ENCODE measurements around the gene CBX2.

CBX2 gene

DNA sequence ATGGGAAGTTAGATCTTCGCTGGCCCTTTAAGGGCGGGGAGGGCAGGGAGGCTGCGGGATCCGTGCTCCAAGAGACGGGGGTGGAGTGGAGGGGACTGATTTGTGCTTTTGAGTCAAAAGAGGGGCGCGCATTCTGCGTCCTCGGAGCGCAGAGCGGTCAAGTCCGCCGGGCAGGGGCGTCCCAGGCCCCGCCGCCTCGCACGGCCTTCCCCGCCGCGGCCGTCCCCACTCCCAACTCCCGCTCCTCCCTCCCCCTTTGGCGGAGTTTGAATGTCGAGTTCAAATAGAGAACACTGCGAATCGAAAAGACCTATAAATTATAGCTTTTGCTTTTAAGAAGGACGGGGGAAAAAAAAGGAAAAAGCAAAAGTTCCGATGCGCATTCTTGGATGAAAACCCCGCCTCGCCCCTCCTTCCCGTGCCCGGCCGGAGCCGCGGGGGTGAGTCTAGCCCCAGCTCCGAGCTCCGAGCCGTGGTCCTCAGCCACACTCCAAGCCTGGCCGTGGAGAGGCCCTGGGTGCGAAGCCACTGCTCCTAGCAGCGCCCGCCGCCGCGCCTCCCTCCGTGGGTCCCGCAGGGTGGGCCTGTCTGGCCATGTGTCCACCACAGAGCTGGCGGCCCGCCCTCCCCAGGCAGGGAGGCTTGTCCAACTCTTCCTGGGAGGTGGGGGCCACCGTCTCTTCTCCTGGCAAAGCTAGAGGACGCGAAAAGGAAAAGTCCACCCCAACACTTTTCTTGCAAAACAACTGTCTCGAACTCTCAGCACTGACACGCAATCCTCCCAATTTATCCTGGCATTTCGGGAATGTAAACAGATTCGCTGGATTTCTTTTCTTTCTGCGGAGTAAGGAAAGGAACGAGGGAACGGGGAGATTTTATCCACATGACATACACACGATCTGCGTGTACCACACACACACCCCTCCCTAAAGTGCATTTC lies 15.3 kb downstream of the CBX2 start:
- peaks cover 4% of the 10 kb centered on the region for H3K36me3 Mint-ChIP-seq
- DNase-seq (ENCODE audit: low spot score in 2 of 2) (no peak), ATAC-seq (ENCODE audit: low read depth) (no peak)
- no peak overlapping the region for H3K27ac Mint-ChIP-seq
- H3K27me3 Mint-ChIP-seq, result peaks cover 13% of the 10 kb centered on the region
- H3K4me1 Mint-ChIP-seq, result peaks cover 8% of the 10 kb centered on the region
- H3K9me3 Mint-ChIP-seq, result no peaks in the 10 kb centered on the region
- no peak overlapping the region for H3K4me3 Mint-ChIP-seq

DNA sequence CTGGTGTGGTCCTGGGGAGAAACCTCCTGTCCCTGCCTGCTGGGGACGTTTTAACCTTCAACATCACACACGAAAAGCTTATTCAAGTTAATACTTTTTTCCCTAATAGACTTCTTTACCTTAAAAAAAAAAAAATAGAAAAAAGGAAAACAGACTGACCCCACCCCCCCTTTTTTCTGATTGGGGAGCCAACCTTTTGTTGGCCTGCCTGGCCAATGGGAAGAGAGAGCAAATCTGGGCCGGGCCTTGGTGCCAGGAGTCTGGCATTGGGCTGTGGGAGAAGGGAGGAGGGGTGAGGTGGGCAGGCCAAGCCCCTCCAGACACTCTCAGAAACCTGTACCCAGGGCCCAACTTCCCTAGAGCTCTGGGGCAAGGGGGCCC lies 16.0 kb downstream of the CBX2 start:
- peaks cover 9% of the 10 kb centered on the region for H3K27me3 Mint-ChIP-seq
- H3K27ac Mint-ChIP-seq, result no peak overlapping the region
- ATAC-seq (ENCODE audit: low read depth) (no peak), DNase-seq (ENCODE audit: low spot score in 2 of 2) (no peak)
- H3K4me3 Mint-ChIP-seq, result no peak overlapping the region
- H3K9me3 Mint-ChIP-seq, result no peaks in the 10 kb centered on the region
- peaks cover 10% of the 10 kb centered on the region for H3K4me1 Mint-ChIP-seq
- peaks cover 4% of the 10 kb centered on the region for H3K36me3 Mint-ChIP-seq

DNA sequence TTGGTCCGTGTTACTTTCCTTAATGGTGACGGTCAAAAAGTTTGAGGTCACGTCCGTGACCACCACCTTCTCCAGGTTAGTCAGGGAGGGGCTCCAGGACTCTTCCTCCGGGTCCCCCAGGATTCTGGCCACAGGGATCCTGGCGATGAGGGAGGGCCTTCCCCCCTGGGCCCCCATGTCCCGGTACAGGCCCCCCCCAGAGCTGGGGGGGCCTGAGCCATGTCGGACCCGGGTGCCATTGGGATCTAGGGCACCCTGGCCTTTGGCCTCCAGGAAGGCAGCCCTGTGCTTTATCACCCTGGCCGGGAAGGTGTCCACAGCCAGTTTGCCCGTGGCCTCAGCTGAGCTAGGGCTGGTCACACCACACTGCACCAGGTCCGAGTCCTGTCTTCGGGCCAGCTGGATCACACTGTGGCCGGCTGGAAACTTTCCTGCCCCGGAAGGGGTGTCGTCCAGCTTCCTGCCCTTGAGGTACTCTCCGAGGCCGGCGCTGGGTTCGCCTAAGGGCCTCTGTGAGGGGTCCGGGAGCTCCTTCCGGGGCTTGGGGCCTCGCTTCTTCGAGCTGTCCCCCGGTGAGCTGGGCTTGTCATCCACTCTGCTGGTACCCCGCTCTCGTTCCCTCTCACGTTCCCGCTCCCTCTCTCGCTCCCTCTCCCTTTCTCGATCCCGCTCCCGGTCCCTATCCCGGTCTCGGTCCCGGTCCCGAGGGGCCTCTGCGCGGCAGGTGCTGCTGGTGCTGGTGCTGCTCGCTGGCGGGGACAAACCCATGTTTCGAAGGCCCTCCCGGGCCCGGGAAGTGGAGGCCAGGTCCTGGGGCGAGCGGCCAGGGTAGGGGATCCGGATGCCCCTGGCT lies 16.9 kb downstream of the CBX2 start:
- H3K36me3 Mint-ChIP-seq, result peaks cover 7% of the 10 kb centered on the region
- no peak for ATAC-seq (ENCODE audit: low read depth)

DNA sequence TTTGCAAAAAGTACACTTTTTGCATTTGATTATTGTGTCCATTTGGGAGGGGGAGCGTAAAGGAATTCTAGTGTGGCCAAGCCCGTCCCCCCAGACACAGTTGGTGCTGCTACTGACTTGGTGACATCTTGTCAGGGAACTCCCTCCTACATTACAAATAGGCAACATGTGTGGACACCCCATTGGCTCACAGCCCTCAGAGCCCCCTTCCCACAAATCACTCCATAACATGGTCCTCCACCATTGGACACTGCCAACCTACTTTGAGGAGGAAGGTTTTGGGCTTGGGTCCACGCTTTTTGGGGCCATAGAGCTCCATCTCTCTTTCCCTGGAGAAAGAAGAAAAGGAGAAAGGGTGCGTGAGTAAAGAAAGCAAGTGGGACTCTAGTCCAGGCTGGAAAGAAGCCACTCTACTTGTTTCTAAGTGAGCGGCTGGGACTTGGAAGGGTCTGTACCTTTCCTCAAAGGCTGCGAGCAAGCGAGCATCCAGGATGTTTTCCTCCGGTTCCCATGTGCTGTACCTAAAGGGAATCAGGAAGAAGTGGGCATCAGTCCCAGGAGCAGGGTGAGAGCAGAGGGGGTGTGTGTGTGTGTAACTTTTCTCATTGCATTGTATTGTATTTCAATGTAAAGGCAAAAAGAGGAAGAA lies 18.0 kb downstream of the CBX2 start:
- ATAC-seq (ENCODE audit: low read depth) (no peak), DNase-seq (ENCODE audit: low spot score in 2 of 2) (no peak)
- peaks cover 7% of the 10 kb centered on the region for H3K36me3 Mint-ChIP-seq
- peak overlapping the region; percentile 78 for H3K27ac Mint-ChIP-seq
- peaks cover 19% of the 10 kb centered on the region for H3K4me1 Mint-ChIP-seq
- peak overlapping the region; percentile 84 for H3K4me3 Mint-ChIP-seq
- H3K9me3 Mint-ChIP-seq, result peaks cover 2% of the 10 kb centered on the region
- peaks cover 17% of the 10 kb centered on the region for H3K27me3 Mint-ChIP-seq

More for the DNA sequence above, 16.9 kb downstream of the CBX2 start:
- H3K4me1 Mint-ChIP-seq, result peaks cover 16% of the 10 kb centered on the region
- H3K4me3 Mint-ChIP-seq, result no peak overlapping the region
- DNase-seq (ENCODE audit: low spot score in 2 of 2), result no peak
- H3K9me3 Mint-ChIP-seq, result peaks cover 2% of the 10 kb centered on the region
- no peak overlapping the region for H3K27ac Mint-ChIP-seq
- peaks cover 15% of the 10 kb centered on the region for H3K27me3 Mint-ChIP-seq

DNA sequence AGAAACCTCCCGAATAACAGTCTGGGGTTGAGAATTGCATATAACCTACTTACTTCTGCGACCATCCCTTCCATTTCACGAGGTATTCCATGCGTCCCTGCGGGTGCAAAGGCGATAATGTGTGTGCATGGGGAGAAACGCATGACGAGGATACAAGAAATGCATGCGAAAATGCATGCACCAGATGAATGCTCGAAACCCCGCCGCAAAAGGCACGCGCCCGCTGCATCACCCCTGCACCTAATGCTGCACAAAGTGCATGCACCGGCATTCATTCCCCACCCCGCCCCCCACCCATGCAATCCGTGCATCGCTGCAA lies 18.5 kb downstream of the CBX2 start:
- ATAC-seq (ENCODE audit: low read depth), result no peak
- H3K4me3 Mint-ChIP-seq, result peak overlapping the region; percentile 84

DNA sequence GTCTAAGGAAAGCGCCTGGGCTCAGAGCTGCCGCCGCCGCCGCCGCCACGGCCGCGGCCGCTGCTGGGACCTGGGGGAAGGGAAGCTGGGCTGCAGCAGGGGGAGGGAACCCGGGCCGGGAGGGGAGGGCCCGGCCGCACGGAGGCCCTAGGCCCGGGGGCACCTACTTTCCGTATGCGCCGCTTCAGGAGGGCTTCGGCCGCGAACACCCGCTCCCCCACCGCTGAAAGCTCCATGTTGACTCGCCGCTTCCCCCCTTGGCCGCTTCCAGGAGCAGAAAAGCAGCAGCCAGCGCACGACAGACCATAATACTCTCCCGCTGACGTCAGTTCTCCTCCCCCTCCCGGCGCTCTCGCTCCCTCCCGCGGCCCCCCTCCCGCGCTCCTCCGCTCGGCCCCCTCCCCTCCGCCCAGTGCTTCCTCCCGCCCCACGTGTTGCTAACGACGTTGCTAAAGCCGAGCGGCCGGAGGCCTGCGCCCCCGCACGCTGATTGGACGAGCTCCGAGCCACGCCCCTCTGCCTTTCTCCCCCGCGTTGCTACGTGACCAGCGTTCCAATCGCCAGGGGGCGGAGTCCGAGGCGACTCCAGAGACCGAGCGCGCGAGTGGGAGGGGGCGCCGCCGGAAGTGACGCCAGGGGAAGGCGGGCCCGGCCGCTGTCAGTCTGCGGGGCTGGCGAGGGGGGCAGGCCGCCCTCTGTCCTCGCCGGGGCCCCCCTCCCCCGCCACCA lies 19.0 kb downstream of the CBX2 start, which contains the start of gene CBX8:
Gene CBX8, minus strand, starts transcription at position 315 of the 729 bp plus-strand sequence. Its CDS starts 79 bp downstream, at position 236.
- DNase-seq (ENCODE audit: low spot score in 2 of 2), result peak; percentile 96 to 97
- peak within 1 kb of the TSS; percentile 78 for H3K27ac Mint-ChIP-seq
- H3K9me3 Mint-ChIP-seq, result peaks cover 2% of the 10 kb centered on the region
- peaks cover 15% of the 10 kb centered on the region for H3K27me3 Mint-ChIP-seq
- H3K4me1 Mint-ChIP-seq, result peaks cover 19% of the 10 kb centered on the region
- ATAC-seq (ENCODE audit: low read depth), result peak; percentile 88
- H3K36me3 Mint-ChIP-seq, result peaks cover 7% of the 10 kb centered on the region
- H3K4me3 Mint-ChIP-seq, result peak within 1 kb of the TSS; percentile 84

More for the DNA sequence above, 18.5 kb downstream of the CBX2 start:
- H3K4me1 Mint-ChIP-seq, result peaks cover 19% of the 10 kb centered on the region
- peaks cover 14% of the 10 kb centered on the region for H3K27me3 Mint-ChIP-seq
- H3K9me3 Mint-ChIP-seq, result peaks cover 2% of the 10 kb centered on the region
- peaks cover 7% of the 10 kb centered on the region for H3K36me3 Mint-ChIP-seq
- H3K27ac Mint-ChIP-seq, result peak overlapping the region; percentile 78
- DNase-seq (ENCODE audit: low spot score in 2 of 2), result no peak

DNA sequence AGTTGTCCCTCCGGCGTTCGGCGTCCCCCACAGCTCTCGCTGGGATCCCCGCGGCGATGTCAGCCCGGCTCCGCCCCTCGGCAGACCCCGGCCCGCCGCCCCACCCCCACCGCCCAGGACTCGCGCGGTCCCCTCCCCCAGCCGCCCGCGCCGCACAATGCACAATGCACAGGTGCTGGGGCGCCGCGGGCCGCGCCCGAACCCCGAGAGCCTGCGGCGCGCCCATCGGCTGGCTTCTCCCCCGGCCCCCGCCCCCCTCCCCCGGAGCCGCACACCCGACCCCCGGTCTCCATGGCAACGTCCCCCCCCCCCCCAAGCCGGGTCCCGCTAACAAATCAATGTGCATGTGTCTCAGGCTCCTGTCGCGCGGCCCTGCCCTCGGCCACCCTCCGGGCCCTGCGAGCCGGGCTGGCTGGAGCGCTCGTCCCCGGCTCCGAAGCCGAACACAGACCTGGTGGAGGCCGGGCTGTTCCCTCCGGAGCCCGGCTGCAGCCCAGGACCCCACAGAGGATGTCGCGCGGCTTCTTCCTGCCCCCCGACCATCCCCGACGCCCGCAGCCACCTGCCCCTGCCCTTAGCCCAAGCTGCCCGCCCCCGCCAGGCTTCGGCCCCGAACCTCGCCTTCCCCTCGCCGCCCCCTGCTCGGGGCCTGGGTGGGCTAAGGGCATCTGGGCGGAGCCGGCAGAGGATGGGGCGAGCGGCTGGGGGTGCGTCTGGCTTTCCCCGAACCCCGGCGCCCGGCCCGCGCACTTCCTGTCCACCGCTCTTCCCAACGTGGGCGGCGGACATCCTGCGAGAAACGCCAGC lies 19.7 kb downstream of the CBX2 start:
- peak overlapping the region; percentile 78 for H3K27ac Mint-ChIP-seq
- ATAC-seq (ENCODE audit: low read depth) (peak; percentile 21), DNase-seq (ENCODE audit: low spot score in 2 of 2) (no peak)
- peaks cover 2% of the 10 kb centered on the region for H3K9me3 Mint-ChIP-seq
- H3K4me1 Mint-ChIP-seq, result peaks cover 19% of the 10 kb centered on the region
- H3K36me3 Mint-ChIP-seq, result peaks cover 7% of the 10 kb centered on the region
- H3K4me3 Mint-ChIP-seq, result peak overlapping the region; percentile 5
- H3K27me3 Mint-ChIP-seq, result peaks cover 15% of the 10 kb centered on the region

DNA sequence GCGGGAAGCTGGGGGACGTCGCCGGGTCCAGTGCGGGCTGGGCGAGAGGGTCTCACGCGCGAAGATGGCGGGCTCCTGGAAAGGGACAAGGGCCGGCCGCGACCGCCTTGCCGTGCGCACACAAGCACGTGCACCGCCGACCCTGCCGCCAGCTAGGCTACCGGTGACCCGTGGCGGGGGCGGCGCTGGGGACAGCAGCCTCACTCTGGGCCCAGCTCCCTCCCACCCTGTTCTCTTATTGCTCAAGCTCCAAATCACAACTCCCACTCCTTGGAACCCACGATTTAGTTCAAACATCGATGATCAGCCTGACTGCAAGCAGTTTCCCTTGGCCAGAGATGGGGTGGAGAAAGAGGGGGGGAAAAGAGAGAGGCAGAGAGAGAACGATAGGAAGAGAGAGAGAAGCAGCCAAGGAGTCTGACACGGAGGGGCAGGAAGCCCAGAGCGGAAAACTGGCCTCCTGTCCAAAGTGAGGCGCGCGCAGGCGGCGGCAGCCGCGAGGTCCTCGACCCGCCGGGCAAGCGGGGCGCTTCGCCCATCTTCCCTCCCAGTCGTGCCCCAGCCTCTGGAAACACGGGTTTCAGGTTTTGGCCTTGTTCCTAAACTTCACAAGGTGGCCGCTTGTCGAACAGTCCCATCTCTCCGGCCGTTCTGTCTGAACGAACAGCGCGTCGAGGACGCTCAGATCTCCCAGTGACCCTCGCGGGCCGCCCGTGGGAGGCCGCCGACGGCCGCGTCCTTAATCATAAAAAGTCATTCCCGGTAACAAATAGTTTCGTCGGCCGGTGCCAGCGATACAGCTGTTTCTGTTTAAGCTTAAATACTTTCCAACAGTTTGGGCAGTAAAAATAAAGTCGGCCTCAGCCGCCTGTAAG lies 20.6 kb downstream of the CBX2 start:
- peak overlapping the region; percentile 35 for H3K27ac Mint-ChIP-seq
- H3K4me1 Mint-ChIP-seq, result peaks cover 19% of the 10 kb centered on the region
- peaks cover 2% of the 10 kb centered on the region for H3K9me3 Mint-ChIP-seq
- DNase-seq (ENCODE audit: low spot score in 2 of 2), result no peak
- H3K36me3 Mint-ChIP-seq, result peaks cover 7% of the 10 kb centered on the region
- no peak for ATAC-seq (ENCODE audit: low read depth)
- peak overlapping the region; percentile 58 for H3K4me3 Mint-ChIP-seq
- peaks cover 15% of the 10 kb centered on the region for H3K27me3 Mint-ChIP-seq

DNA sequence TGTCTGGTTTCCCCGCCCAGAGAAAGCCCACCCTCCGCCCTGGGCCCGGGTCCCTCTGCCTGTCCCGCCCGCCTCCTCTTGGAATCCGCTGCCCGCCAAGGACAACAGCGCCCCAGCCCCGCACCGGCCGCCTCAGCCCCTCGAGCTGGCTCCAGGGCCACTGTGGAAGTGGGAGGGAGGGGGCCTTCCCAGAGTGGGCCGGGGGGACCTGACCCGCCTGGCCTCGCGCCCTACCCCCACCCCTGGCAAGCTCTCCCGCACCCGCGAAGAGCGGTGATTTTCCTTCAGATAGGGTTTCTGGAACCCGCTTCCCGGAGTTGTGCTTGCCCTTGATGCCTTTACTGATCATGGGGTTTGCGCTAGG lies 21.2 kb downstream of the CBX2 start:
- ATAC-seq (ENCODE audit: low read depth) (no peak), DNase-seq (ENCODE audit: low spot score in 2 of 2) (no peak)
- Mint-ChIP-seq H3K4me1 (peaks cover 17% of the 10 kb centered on the region), H3K27ac (peak overlapping the region; percentile 89), H3K4me3 (no peak overlapping the region), H3K9me3 (peaks cover 2% of the 10 kb centered on the region), H3K36me3 (peaks cover 5% of the 10 kb centered on the region), H3K27me3 (peaks cover 16% of the 10 kb centered on the region)

DNA sequence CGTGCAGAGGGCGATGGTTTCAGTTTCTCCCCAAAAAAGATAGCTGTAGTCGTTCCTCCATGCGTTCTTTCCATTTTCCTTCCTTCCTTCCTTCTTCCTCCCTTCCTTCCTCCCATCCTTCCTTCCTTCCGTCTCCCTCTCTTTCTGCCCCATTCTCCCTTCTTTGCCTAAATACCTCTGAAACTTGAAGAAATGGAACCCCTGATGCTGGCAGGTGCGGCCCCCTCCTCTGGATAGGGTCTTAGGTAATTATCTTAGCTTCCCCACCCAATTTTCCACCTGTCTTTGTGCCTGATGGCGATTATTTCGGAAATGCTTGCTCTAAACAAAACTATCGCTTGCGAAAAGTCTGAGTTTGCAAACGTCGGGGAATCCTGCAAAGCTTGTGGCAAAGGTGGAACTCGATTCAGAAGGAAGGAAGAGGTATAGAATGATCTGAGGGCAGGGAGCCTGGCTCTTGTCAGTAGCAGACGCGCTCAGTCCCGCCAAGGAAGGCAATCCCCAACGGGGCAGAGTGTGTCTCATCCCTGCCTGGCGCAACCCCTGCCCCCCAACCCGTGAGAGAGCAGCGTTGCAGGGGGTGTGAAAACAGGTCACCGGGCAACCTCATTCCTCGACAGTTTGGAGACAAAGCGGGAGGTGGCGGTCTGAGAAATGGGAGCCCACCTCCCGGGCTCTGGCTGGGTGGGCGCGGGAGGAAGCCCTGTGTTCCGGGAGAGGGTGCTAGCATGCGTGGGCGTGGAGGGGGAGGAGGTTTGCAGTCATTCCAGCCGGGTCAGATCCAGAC lies 21.8 kb downstream of the CBX2 start:
- Mint-ChIP-seq H3K27ac (peak overlapping the region; percentile 89), H3K4me3 (peak overlapping the region; percentile 33), H3K36me3 (peaks cover 9% of the 10 kb centered on the region), H3K4me1 (peaks cover 21% of the 10 kb centered on the region), H3K27me3 (peaks cover 21% of the 10 kb centered on the region), H3K9me3 (peaks cover 5% of the 10 kb centered on the region)
- ATAC-seq (ENCODE audit: low read depth) (no peak), DNase-seq (ENCODE audit: low spot score in 2 of 2) (no peak)

DNA sequence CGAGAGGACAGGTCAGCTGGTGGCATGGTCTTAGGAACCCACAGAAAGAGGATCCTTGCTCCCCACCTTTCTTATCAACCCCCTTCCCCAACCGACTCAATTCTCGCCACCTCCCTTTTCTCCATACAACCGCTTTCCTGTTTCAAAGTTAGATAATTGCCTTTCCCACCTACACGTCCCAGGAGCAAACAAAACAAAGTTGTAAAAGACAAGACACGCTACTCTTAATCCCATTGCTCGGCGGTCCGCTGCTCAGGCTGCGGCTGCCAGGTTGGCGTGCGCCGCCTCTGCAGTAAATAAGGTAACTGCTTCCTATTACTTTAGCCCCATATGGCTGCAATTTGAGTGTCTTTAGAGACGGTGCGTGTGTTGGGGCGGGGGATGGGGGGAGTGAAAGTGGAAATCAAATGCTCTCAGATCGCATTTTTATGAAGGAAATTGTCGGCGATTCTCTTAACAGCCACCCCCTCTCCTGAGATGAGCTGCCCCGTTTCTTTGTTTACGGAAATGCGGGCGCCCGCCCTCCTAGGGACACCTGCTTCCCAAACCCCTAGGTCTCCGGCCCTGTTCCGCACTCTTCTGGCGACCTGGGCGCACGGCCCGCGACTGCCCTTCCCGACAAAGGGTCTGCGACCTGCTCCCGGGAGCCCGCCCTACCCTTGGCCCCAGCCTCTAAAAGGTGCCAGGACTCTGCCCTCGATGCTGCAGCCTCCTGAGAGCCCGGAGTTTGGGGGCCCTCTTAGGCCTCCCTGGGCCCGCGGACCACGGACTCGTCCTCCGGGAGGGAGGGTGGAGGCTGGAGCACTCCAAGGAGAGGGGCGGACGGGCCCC lies 22.6 kb downstream of the CBX2 start:
- no peak for DNase-seq (ENCODE audit: low spot score in 2 of 2)
- Mint-ChIP-seq H3K4me3 (peak overlapping the region; percentile 28), H3K4me1 (peaks cover 22% of the 10 kb centered on the region), H3K27me3 (peaks cover 24% of the 10 kb centered on the region), H3K27ac (peak overlapping the region; percentile 89), H3K9me3 (peaks cover 5% of the 10 kb centered on the region), H3K36me3 (peaks cover 8% of the 10 kb centered on the region)
- no peak for ATAC-seq (ENCODE audit: low read depth)

Data from memory B cell (primary cell).